Measurements from ENCODE around the gene CCDC178.

GRCh38 chr18:33375829-33376228 is 64.7 kb downstream of the CCDC178 start:
- TF ChIP-seq CTCF (IDR thresholded peaks at IDR 0.05; ENCODE audit: insufficient read depth, low read length) (no peak), POLR2AphosphoS5 (IDR thresholded peaks at IDR 0.05; ENCODE audit: low read depth) (no peak)

All from HL-60 (cell line).